Measurements from ENCODE around the gene MEI4. TPM values are rescaled to one million over a fixed set of nuclear protein-coding genes. Genes with fewer than 3 reads are reported as not detected.

The MEI4 gene
- total RNA-seq, 2 donors from 2014 or later = 2.1 to 3.3 TPM

DNA sequence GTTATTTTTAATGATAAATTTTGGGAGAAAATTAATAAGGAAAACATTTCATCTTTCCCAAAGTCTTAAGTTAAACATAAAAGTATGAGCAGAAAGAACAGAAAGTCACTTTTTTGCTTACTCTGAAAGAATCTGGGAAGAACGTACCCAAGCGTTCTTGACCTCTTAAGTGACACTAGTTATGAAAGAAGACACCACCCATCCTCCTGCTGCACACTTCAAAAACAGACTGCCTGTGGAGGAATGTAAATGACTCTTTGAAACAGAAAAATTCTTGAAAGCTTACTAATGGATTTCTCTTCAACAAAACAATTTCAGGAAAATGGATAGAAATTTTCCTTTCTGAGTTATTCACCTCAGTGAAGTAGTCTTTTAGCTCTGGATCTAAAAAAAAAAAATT is 227.7 kb downstream of the MEI4 start:
- Histone ChIP-seq H3K27me3 (no peaks in the 10 kb centered on the region), H3K36me3 (replicated peaks in 1 of 2; ENCODE audit: insufficient read depth in 1 of 2, low read depth in 2 of 2) (no peaks in the 10 kb centered on the region), H3K27ac (no peak overlapping the region), H3K4me1 (no peaks in the 10 kb centered on the region), H3K4me3 (no peak overlapping the region), H3K9me3 (no peaks in the 10 kb centered on the region)
- intact Hi-C loops (cut with DNase I) = no loop called here
- TF ChIP-seq POLR2A (IDR thresholded peaks at IDR 0.05) = no peak
- 79 to 85% methylated on average over 2 of the region's 2 CpGs for WGBS, 2 donors
- DNase-seq (no peak), ATAC-seq (no peak)

- 80 to 84% methylated on average over 2 of the region's 2 CpGs for whole genome bisulfite sequencing, 2 donors
- DNase-seq (no peak), ATAC-seq (no peak)
- Histone ChIP-seq H3K27ac (no peak overlapping the region), H3K27me3 (no peaks in the 10 kb centered on the region), H3K36me3 (replicated peaks in 1 of 2; ENCODE audit: insufficient read depth in 1 of 2, low read depth in 2 of 2) (no peaks in the 10 kb centered on the region), H3K9me3 (peaks cover 0 to 5% (median 0%) of the 10 kb centered on the region in 3 donors), H3K4me1 (no peaks in the 10 kb centered on the region), H3K4me3 (no peak overlapping the region)
- no peak for TF ChIP-seq POLR2A (IDR thresholded peaks at IDR 0.05)
- TF ChIP-seq, protein P1, sequence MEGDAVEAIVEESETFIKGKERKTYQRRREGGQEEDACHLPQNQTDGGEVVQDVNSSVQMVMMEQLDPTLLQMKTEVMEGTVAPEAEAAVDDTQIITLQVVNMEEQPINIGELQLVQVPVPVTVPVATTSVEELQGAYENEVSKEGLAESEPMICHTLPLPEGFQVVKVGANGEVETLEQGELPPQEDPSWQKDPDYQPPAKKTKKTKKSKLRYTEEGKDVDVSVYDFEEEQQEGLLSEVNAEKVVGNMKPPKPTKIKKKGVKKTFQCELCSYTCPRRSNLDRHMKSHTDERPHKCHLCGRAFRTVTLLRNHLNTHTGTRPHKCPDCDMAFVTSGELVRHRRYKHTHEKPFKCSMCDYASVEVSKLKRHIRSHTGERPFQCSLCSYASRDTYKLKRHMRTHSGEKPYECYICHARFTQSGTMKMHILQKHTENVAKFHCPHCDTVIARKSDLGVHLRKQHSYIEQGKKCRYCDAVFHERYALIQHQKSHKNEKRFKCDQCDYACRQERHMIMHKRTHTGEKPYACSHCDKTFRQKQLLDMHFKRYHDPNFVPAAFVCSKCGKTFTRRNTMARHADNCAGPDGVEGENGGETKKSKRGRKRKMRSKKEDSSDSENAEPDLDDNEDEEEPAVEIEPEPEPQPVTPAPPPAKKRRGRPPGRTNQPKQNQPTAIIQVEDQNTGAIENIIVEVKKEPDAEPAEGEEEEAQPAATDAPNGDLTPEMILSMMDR (IDR thresholded peaks at IDR 0.05) = no peak
- intact Hi-C loops (cut with DNase I) = no loop called here
Measured at GRCh38 chr6:77883851-77884250, 231.0 kb downstream of the MEI4 start.

DNA sequence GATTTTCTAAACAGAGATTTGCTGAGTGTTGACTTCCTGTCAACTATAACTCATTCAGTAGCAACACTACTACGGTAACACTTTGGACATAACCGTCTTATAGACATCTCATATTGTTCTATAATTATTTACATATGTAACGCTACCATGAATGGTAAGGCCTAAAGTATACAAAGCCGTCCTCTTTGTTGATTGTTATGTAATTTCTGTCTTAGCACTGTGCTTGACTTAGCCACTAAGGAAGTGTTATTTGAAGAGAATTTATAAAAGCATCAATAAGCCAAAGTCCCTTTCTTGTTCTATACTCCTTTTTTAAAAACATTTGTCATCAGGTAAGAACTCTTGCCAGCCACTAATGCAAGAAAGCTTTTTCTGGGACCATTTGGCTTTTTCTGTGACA is 240.6 kb downstream of the MEI4 start:
- intact Hi-C loops (cut with DNase I) = no loop called here
- H3K4me3 ChIP-seq = no peak overlapping the region
- 60 to 67% methylated on average over 4 of the region's 4 CpGs for WGBS, 2 donors
- ATAC-seq = no peak
- peaks cover 0 to 3% (median 0%) of the 10 kb centered on the region in 3 donors for H3K9me3 ChIP-seq
- no peak overlapping the region for H3K27ac ChIP-seq
- DNase-seq = no peak
- no peak for TF ChIP-seq POLR2A (IDR thresholded peaks at IDR 0.05)
- TF ChIP-seq, protein P1 (IDR thresholded peaks at IDR 0.05) = no peak
- H3K36me3 ChIP-seq (replicated peaks in 1 of 2; ENCODE audit: insufficient read depth in 1 of 2, low read depth in 2 of 2) = no peaks in the 10 kb centered on the region
- no peaks in the 10 kb centered on the region for H3K4me1 ChIP-seq
- no peaks in the 10 kb centered on the region for H3K27me3 ChIP-seq

DNA sequence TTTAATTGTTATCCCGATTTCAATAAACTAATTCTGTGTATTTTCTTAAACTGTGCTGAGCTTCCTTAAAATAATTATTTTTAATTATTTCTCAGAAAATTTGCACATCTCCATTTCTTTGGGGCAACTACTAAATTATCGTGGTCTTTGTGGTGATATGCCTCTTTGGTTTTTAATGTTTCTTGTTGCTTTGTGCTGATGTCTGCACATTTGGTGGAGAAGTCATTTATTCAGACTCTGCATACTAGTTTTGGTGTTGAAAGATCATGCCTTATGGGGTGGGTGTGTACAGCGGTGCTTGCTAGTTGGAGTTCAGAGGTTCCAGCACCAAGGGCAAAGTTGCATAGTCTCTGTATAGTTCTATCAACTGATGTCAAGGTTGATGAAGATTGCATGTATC is 253.2 kb downstream of the MEI4 start:
- TF ChIP-seq, protein P1 (IDR thresholded peaks at IDR 0.05) = no peak
- TF ChIP-seq POLR2A (IDR thresholded peaks at IDR 0.05) = no peak
- no peak for ATAC-seq
- Histone ChIP-seq H3K9me3 (peaks cover 0 to 4% (median 0%) of the 10 kb centered on the region in 3 donors), H3K36me3 (replicated peaks in 1 of 2; ENCODE audit: insufficient read depth in 1 of 2, low read depth in 2 of 2) (no peaks in the 10 kb centered on the region), H3K27me3 (no peaks in the 10 kb centered on the region), H3K4me1 (no peaks in the 10 kb centered on the region), H3K4me3 (no peak overlapping the region), H3K27ac (no peak overlapping the region)
- no peak for DNase-seq
- intact Hi-C loops (cut with DNase I) = no loop called here
- WGBS, 2 donors = 88 to 90% methylated on average over 3 of the region's 3 CpGs

GRCh38 chr6:77910826-77911225 is 258.0 kb downstream of the MEI4 start:
- ATAC-seq (no peak), DNase-seq (no peak)
- Histone ChIP-seq H3K36me3 (replicated peaks in 1 of 2; ENCODE audit: insufficient read depth in 1 of 2, low read depth in 2 of 2) (no peaks in the 10 kb centered on the region), H3K4me3 (no peak overlapping the region), H3K27me3 (no peaks in the 10 kb centered on the region), H3K27ac (no peak overlapping the region), H3K9me3 (peaks cover 0 to 7% (median 2%) of the 10 kb centered on the region in 3 donors), H3K4me1 (no peaks in the 10 kb centered on the region)
- WGBS, 2 donors = 84 to 86% methylated on average over 1 of the region's 1 CpG
- TF ChIP-seq, protein P1 (IDR thresholded peaks at IDR 0.05) = no peak
- TF ChIP-seq POLR2A (IDR thresholded peaks at IDR 0.05) = no peak
- intact Hi-C loops (cut with DNase I) = no loop called here
